PC-9 (cell line): ENCODE results near the gene PITPNM3. TPM values are rescaled to one million over a fixed set of nuclear protein-coding genes. Genes with fewer than 3 reads are reported as not detected.
"Not testable (repeated sequence)": the region's sequence is repeated elsewhere in the genome, so short reads cannot be mapped to it uniquely, and the experiment has no call there.

ENCODE experiments used
- BruUV-seq: library from RNA; stranded (reverse); fragments of 400-500 nt; replicated peaks from 2 replicates; lab custom pipeline; 2021; lab: Mats Ljungman, UMichigan
- CTCF ChIA-PET: fragments of 300-600 bp; sonication (Branson Sonifier 250); formaldehyde crosslinking; loops from one replicate; lab custom pipeline; 2022; ENCODE audit warnings: antibody characterized with exemption; lab: Charles Lee
- POLR2A ChIA-PET: fragments of 300-600 bp; sonication (Branson Sonifier 250); formaldehyde crosslinking; loops from one replicate; lab custom pipeline; 2022; ENCODE audit warnings: antibody characterized with exemption; ENCODE audit not compliant: unreplicated experiment; lab: Charles Lee
- DNase-seq, 2 experiments: peaks; one replicate each; pipeline versions ENCODE4 v3.0.0 to v3.0.0-alpha.2; 2015 to 2022; ENCODE audit warnings: mixed read lengths in 1 of 2
- H2AFZ ChIP-seq: fragments of 200-600 bp; sonication (generic); 2 replicates; pipeline ENCODE4 v1.8.1; 2017; ENCODE audit warnings: antibody characterized with exemption
- H3F3A ChIP-seq: fragments of 200-600 bp; sonication (generic); 2 replicates; pipeline ENCODE4 v1.8.1; 2017; ENCODE audit warnings: antibody characterized with exemption, mild to moderate bottlenecking, low read depth; ENCODE audit not compliant: insufficient read depth
- H3K27ac ChIP-seq: fragments of 200-600 bp; sonication (generic); 2 replicates; pipeline ENCODE4 v1.6.1; 2016; ENCODE audit warnings: mixed run types
- H3K27me3 ChIP-seq: fragments of 200-600 bp; sonication (generic); 2 replicates; pipeline ENCODE4 v1.6.1; 2016; ENCODE audit warnings: low read depth, mixed run types; ENCODE audit not compliant: insufficient read depth
- H3K36me3 ChIP-seq: fragments of 200-600 bp; sonication (generic); 2 replicates; pipeline ENCODE4 v1.6.1; 2016; ENCODE audit warnings: low read depth, mixed run types
- H3K4me1 ChIP-seq: fragments of 200-600 bp; sonication (generic); replicated peaks from 2 replicates; pipeline ENCODE4 v1.6.1; 2016; ENCODE audit warnings: mixed run types; ENCODE audit not compliant: insufficient read depth
- H3K4me2 ChIP-seq: fragments of 200-600 bp; sonication (generic); 2 replicates; pipeline ENCODE4 v1.6.1; 2017; ENCODE audit warnings: mixed run types
- H3K4me3 ChIP-seq: fragments of 200-600 bp; sonication (generic); 2 replicates; pipeline ENCODE4 v1.6.1; 2016; ENCODE audit warnings: mixed run types
- H3K79me2 ChIP-seq: fragments of 200-600 bp; sonication (generic); 2 replicates; pipeline ENCODE4 v1.6.1; 2017; ENCODE audit warnings: low read depth, mixed run types
- H3K9me2 ChIP-seq: fragments of 200-600 bp; sonication (generic); 2 replicates; pipeline ENCODE4 v1.8.1; 2017; ENCODE audit warnings: mild to moderate bottlenecking; ENCODE audit not compliant: insufficient read depth
- H3K9me3 ChIP-seq: fragments of 200-600 bp; sonication (generic); 2 replicates; pipeline ENCODE4 v1.8.1; 2016; ENCODE audit warnings: low read depth; ENCODE audit not compliant: insufficient read depth
- H4K20me1 ChIP-seq: fragments of 200-600 bp; sonication (generic); 2 replicates; pipeline ENCODE4 v1.8.1; 2017; ENCODE audit not compliant: insufficient read depth
- CTCF ChIP-seq: fragments of 200-600 bp; sonication (generic); conservative IDR thresholded peaks from 2 replicates; pipeline ENCODE4 v1.6.1; 2017; ENCODE audit warnings: mixed run types, antibody characterized with exemption, mild to moderate bottlenecking, moderate library complexity
- EZH2 ChIP-seq: fragments of 200-600 bp; sonication (generic); IDR thresholded peaks from 2 replicates; pipeline ENCODE4 v1.8.0; 2017; ENCODE audit warnings: antibody characterized with exemption, low read depth
- intact Hi-C: fragments of 100-400 bp; cut with micrococcal nuclease; formaldehyde crosslinking; loops from one replicate; pipeline ENCODE4 v1.10.0; 2022; ENCODE audit not compliant: unreplicated experiment
- total RNA-seq: library from RNA; stranded (reverse); gene quantifications from 2 replicates; pipeline ENCODE4 v1.2.3, GENCODE V29; 2021

The PITPNM3 gene
- total RNA-seq, 1 experiment from 2014 or later, result 16.9 TPM

- no peak for DNase-seq
- intact Hi-C loops, result no loop called here
- no peaks in the 10 kb centered on the region for H3K79me2 ChIP-seq
- no TSS peak for BruUV-seq
- TF ChIP-seq EZH2 (no peak), CTCF (no peak)
- H2AFZ ChIP-seq, result no peak overlapping the region
- CTCF ChIA-PET, result no interaction called here
- no peaks in the 10 kb centered on the region for H3K4me1 ChIP-seq
- no peak overlapping the region for H3K4me2 ChIP-seq
- POLR2A ChIA-PET, result no interaction called here
- H4K20me1 ChIP-seq, result no peaks in the 10 kb centered on the region
- no peak overlapping the region for H3K27ac ChIP-seq
- no peaks in the 10 kb centered on the region for H3K9me2 ChIP-seq
- H3K9me3 ChIP-seq, result no peaks in the 10 kb centered on the region
- 0 out of 2 replicates have a peak, but pooled peaks cover 7% of the 10 kb centered on the region for H3F3A ChIP-seq
- 0 out of 2 replicates have a peak, but pooled peaks cover 10% of the 10 kb centered on the region for H3K36me3 ChIP-seq
- H3K4me3 ChIP-seq, result no peak overlapping the region
- H3K27me3 ChIP-seq, result no peaks in the 10 kb centered on the region
These were observed 19.2 kb upstream of the PITPNM3 start for GRCh38 chr17:6575596-6575988.

GRCh38 chr17:6574687-6575595 is 18.6 kb upstream of the PITPNM3 start:
- H2AFZ ChIP-seq, result no peak overlapping the region
- H3K4me2 ChIP-seq, result no peak overlapping the region
- 0 out of 2 replicates have a peak, but pooled peaks cover 7% of the 10 kb centered on the region for H3F3A ChIP-seq
- POLR2A ChIA-PET, result no interaction called here
- H3K4me3 ChIP-seq, result no peak overlapping the region
- H3K27me3 ChIP-seq, result no peaks in the 10 kb centered on the region
- no peak for TF ChIP-seq CTCF
- TF ChIP-seq EZH2, result no peak
- H3K4me1 ChIP-seq, result no peaks in the 10 kb centered on the region
- H4K20me1 ChIP-seq, result no peaks in the 10 kb centered on the region
- H3K79me2 ChIP-seq, result no peaks in the 10 kb centered on the region
- H3K27ac ChIP-seq, result no peak overlapping the region
- no peak for DNase-seq
- H3K9me3 ChIP-seq, result no peaks in the 10 kb centered on the region
- no peaks in the 10 kb centered on the region for H3K9me2 ChIP-seq
- CTCF ChIA-PET, result interaction anchor here (0.6 kb wide), 1 partner anchor 102 kb away, joined by 3 read pairs; no protein-coding TSS in a partner anchor
- no TSS peak for BruUV-seq
- intact Hi-C loops, result no loop called here
- 0 out of 2 replicates have a peak, but pooled peaks cover 10% of the 10 kb centered on the region for H3K36me3 ChIP-seq

GRCh38 chr17:6573982-6574686 is 17.8 kb upstream of the PITPNM3 start:
- H4K20me1 ChIP-seq, result no peaks in the 10 kb centered on the region
- no peak overlapping the region for H3K4me2 ChIP-seq
- H3K79me2 ChIP-seq, result no peaks in the 10 kb centered on the region
- ChIA-PET CTCF (no interaction called here), POLR2A (no interaction called here)
- no peaks in the 10 kb centered on the region for H3K9me2 ChIP-seq
- DNase-seq, result no peak
- H3K27ac ChIP-seq, result no peak overlapping the region
- H3K36me3 ChIP-seq, result 0 out of 2 replicates have a peak, but pooled peaks cover 10% of the 10 kb centered on the region
- 0 out of 2 replicates have a peak, but pooled peaks cover 7% of the 10 kb centered on the region for H3F3A ChIP-seq
- no TSS peak for BruUV-seq
- no peaks in the 10 kb centered on the region for H3K4me1 ChIP-seq
- H3K27me3 ChIP-seq, result no peaks in the 10 kb centered on the region
- intact Hi-C loops, result no loop called here
- TF ChIP-seq CTCF, result no peak
- no peak for TF ChIP-seq EZH2
- no peak overlapping the region for H2AFZ ChIP-seq
- H3K4me3 ChIP-seq, result no peak overlapping the region
- H3K9me3 ChIP-seq, result no peaks in the 10 kb centered on the region

GRCh38 chr17:6573495-6573894 is 17.1 kb upstream of the PITPNM3 start:
- H3K36me3 ChIP-seq, result 0 out of 2 replicates have a peak, but pooled peaks cover 10% of the 10 kb centered on the region
- H3K9me2 ChIP-seq, H3K79me2 ChIP-seq, H3K4me1 ChIP-seq, H3K4me2 ChIP-seq, H3K27me3 ChIP-seq, H2AFZ ChIP-seq, H3F3A ChIP-seq, H3K27ac ChIP-seq, BruUV-seq, H3K4me3 ChIP-seq, H4K20me1 ChIP-seq, DNase-seq, H3K9me3 ChIP-seq, POLR2A ChIA-PET, intact Hi-C loops: not testable (repeated sequence)
- CTCF ChIA-PET, result interaction anchor here (0.6 kb wide), 1 partner anchor 1268 kb away, joined by 4 read pairs; no protein-coding TSS in a partner anchor
